Gastroesophageal sphincter (tissue), 4 donors: ENCODE results near the gene DAAM1. TPM values are rescaled to one million over a fixed set of nuclear protein-coding genes. Genes with fewer than 3 reads are reported as not detected.

Source experiments
- ATAC-seq: fragments of 150-250 bp; one replicate; pipeline ENCODE4 v1.9.1; 2016; ENCODE audit warnings: mild to moderate bottlenecking, moderate library complexity
- H3K27ac ChIP-seq, 4 donors: fragments of 200-600 bp; sonication (generic) in 3 of 4; 1 replicate in 3 of 4; 2 replicates in 1 of 4; pipeline ENCODE4 v1.5.1; 2016 to 2019
- H3K27me3 ChIP-seq: fragments of 200-600 bp; sonication (generic); one replicate; pipeline ENCODE4 v1.5.1; 2019
- H3K36me3 ChIP-seq, 2 donors: fragments of 200-600 bp; sonication (generic); one replicate each; pipeline ENCODE4 v1.5.1; 2019; ENCODE audit warnings: control low read depth in 1 of 2
- H3K4me1 ChIP-seq, 3 donors: fragments of 200-600 bp; sonication (generic); 1 replicate in 2 of 3; 2 replicates in 1 of 3; pipeline ENCODE4 v1.5.1; 2016 to 2019; ENCODE audit warnings: control low read depth in 2 of 3
- H3K4me3 ChIP-seq, 2 donors: fragments of 200-600 bp; sonication (generic); one replicate each; pipeline ENCODE4 v1.5.1; 2019; ENCODE audit warnings: mild to moderate bottlenecking in 1 of 2, moderate library complexity in 1 of 2
- H3K9me3 ChIP-seq, 3 donors: fragments of 200-600 bp; sonication (generic); one replicate each; pipeline ENCODE4 v1.5.1; 2017 to 2019; ENCODE audit warnings: control low read depth in 2 of 3
- CTCF ChIP-seq, 4 experiments: fragments of 200-600 bp in 2 of 4; fragments of 450-650 bp in 2 of 4; sonication (generic) in 1 of 4; IDR thresholded peaks; one replicate each; pipeline ENCODE4 v1.5.1; 2017 to 2019; ENCODE audit warnings: antibody characterized with exemption in 4 of 4, mild to moderate bottlenecking in 2 of 4, moderate library complexity in 2 of 4
- EP300 ChIP-seq: sonication (generic); formaldehyde crosslinking; IDR thresholded peaks from one replicate; pipeline ENCODE4 v1.6.1; 2017; ENCODE audit warnings: antibody characterized with exemption, mild to moderate bottlenecking
- POLR2A ChIP-seq, 2 donors: fragments of 450-650 bp; IDR thresholded peaks; one replicate each; pipeline ENCODE4 v1.6.1; 2017; ENCODE audit warnings: antibody characterized with exemption in 2 of 2, mild to moderate bottlenecking in 2 of 2, moderate library complexity in 1 of 2
- POLR2AphosphoS5 ChIP-seq: sonication (generic); formaldehyde crosslinking; IDR thresholded peaks from one replicate; pipeline ENCODE4 v1.6.1; 2017; ENCODE audit warnings: antibody characterized with exemption
- WGBS, 2 donors: methylation state at CpG; one replicate each; pipeline ENCODE4 v1.1.5; 2018; ENCODE audit warnings: low coverage in 1 of 2; 5-methylcytosine and 5-hydroxymethylcytosine counted together
- total RNA-seq, 4 donors: library from RNA; depleted of rRNA; stranded (reverse); fragments of >200 nt; gene quantifications; one replicate each; pipeline ENCODE4 v1.1.0, GENCODE V29; 2016

DAAM1 gene
- total RNA-seq, 4 donors from 2014 or later, result 64.0 to 124 (median 87.3) TPM

- no peak for ATAC-seq
- no peaks in the 10 kb centered on the region for H3K27me3 ChIP-seq
- no peak overlapping the region for H3K4me3 ChIP-seq
- peaks cover 0 to 24% of the 10 kb centered on the region in 2 donors for H3K36me3 ChIP-seq
- H3K9me3 ChIP-seq, result no peaks in the 10 kb centered on the region
- TF ChIP-seq POLR2A (IDR thresholded peaks at IDR 0.05) (no peak), CTCF (IDR thresholded peaks at IDR 0.05) (no peak), POLR2AphosphoS5 (no peak)
- 63% methylated on average over 1 of the region's 1 CpG; no CpG with 5 or more reads in 1 of the 2 donors for WGBS, 2 donors
- peak overlapping the region; percentile 83 to 89 (median 86) for H3K27ac ChIP-seq
- peaks cover 48 to 97% (median 51%) of the 10 kb centered on the region in 3 donors for H3K4me1 ChIP-seq
Observed at GRCh38 chr14:59358784-59359183, 170.3 kb downstream of the DAAM1 start.

- Histone ChIP-seq H3K27ac (peak overlapping the region; percentile 83 to 89 (median 86)), H3K27me3 (no peaks in the 10 kb centered on the region), H3K9me3 (no peaks in the 10 kb centered on the region), H3K4me1 (peaks cover 47 to 97% (median 49%) of the 10 kb centered on the region in 3 donors), H3K4me3 (no peak overlapping the region), H3K36me3 (peaks cover 0 to 24% of the 10 kb centered on the region in 2 donors)
- ATAC-seq, result no peak
- 43 to 53% methylated on average over 4 of the region's 4 CpGs for WGBS, 2 donors
- no peak for TF ChIP-seq POLR2AphosphoS5
- TF ChIP-seq CTCF (IDR thresholded peaks at IDR 0.05), result no peak
- no peak for TF ChIP-seq EP300
- no peak for TF ChIP-seq POLR2A (IDR thresholded peaks at IDR 0.05)
Observed at GRCh38 chr14:59359431-59360124, 171.1 kb downstream of the DAAM1 start.

DNA sequence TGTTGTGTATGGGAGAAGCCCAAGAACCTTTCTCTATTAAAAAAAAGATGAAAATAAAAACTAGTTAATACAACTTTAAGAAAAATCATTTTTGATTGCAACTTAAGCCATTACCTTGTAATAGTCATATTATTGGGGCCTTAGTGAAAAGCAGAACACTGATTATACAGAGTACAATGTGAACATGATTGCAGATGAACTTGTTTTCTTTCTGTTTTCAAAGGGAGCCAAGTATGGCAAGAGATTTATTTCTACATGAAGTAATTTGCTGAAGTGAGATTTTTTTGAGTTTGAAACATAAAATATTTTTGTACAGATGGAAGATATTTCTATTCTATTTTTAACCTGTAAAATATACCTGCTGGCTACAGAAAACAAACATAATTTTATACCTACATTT is 171.8 kb downstream of the DAAM1 start:
- no peak for TF ChIP-seq CTCF (IDR thresholded peaks at IDR 0.05)
- no peak for TF ChIP-seq POLR2A (IDR thresholded peaks at IDR 0.05)
- no peak for TF ChIP-seq POLR2AphosphoS5
- no peak for TF ChIP-seq EP300
- H3K4me1 ChIP-seq, result peaks cover 47 to 95% (median 49%) of the 10 kb centered on the region in 3 donors
- H3K9me3 ChIP-seq, result no peaks in the 10 kb centered on the region
- no peak for ATAC-seq
- H3K36me3 ChIP-seq, result peaks cover 0 to 24% of the 10 kb centered on the region in 2 donors
- no peaks in the 10 kb centered on the region for H3K27me3 ChIP-seq
- H3K4me3 ChIP-seq, result no peak overlapping the region
- peak overlapping the region; percentile 84 to 89 (median 86) for H3K27ac ChIP-seq

GRCh38 chr14:59360923-59361794 is 172.7 kb downstream of the DAAM1 start:
- Histone ChIP-seq H3K9me3 (no peaks in the 10 kb centered on the region), H3K4me3 (no peak overlapping the region), H3K27ac (peak overlapping the region; percentile 84 to 89 (median 86)), H3K36me3 (peaks cover 0 to 16% of the 10 kb centered on the region in 2 donors), H3K27me3 (no peaks in the 10 kb centered on the region), H3K4me1 (peaks cover 47 to 86% (median 49%) of the 10 kb centered on the region in 3 donors)
- peak; percentile 86 for ATAC-seq
- TF ChIP-seq EP300 (no peak), POLR2AphosphoS5 (peak; percentile 61)
- 58 to 75% methylated on average over 6 to 9 of the region's 13 CpGs for WGBS, 2 donors

- Histone ChIP-seq H3K36me3 (peaks cover 0 to 12% of the 10 kb centered on the region in 2 donors), H3K9me3 (no peaks in the 10 kb centered on the region), H3K27me3 (no peaks in the 10 kb centered on the region), H3K4me1 (peaks cover 43 to 75% (median 46%) of the 10 kb centered on the region in 3 donors), H3K4me3 (no peak overlapping the region), H3K27ac (peak overlapping the region; percentile 68 to 88 (median 82))
- WGBS, 2 donors, result 73 to 92% methylated on average over 2 of the region's 2 CpGs
- TF ChIP-seq EP300, result no peak
- no peak for ATAC-seq
Observed at GRCh38 chr14:59362513-59362912, 174.0 kb downstream of the DAAM1 start.
